Measurements from ENCODE around the gene ADAP1. TPM values are rescaled to one million over a fixed set of nuclear protein-coding genes. Genes with fewer than 3 reads are reported as not detected.

ADAP1 gene
- total and polyA plus RNA-seq, 2 of the 13 experiments (the other 11 are each of a cell fraction or from before 2014, with no cell fraction given), result 10.5 to 24.6 TPM

DNA sequence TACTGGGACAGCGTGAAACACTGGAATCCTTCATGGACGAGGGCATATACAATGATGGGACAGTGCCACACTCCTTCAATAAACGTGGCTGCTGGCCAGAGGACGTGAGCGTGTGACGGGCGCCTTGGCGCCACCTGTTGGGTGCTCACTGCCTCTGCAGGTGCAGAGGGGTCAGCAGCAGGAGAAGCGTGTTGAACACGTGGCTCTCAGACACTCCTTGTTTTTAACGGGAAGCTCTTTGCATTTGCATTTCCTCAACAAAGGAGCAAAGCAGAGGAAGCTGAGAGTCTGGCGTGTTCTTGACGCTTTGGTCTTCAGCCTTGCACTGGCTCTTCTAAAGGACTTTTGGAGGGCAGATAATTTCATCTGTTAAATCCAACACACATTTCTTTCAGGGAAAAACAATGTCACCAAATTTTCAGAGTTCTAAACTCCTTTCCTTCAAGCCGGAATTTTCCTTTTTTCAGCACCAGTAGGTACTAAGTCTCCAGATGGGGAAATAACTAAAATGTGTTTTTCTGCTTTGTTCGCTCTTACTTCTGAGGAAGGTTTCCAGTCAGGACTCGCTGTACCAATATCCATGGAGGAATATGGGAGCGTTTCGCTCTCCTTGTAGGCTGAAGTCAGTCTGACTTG, 81.0 kb downstream of the ADAP1 start (continued):
- TF ChIP-seq ZFP41 (CRISPR knock-in tag; IDR thresholded peaks at IDR 0.05; ENCODE audit: borderline replicate concordance), result peak; percentile 54; the same call in 1 of the 2 replicates
- TF ChIP-seq ARID4A (CRISPR knock-in tag; IDR thresholded peaks at IDR 0.05; ENCODE audit: borderline replicate concordance), result peak; percentile 81; the same call in 1 of the 2 replicates
- no peak for TF ChIP-seq SUZ12 (IDR thresholded peaks at IDR 0.05; ENCODE audit: low read depth, low read length)
- peak; percentile 80 for TF ChIP-seq TEAD3 (CRISPR knock-in tag; optimal IDR thresholded peaks at IDR 0.05; ENCODE audit: borderline replicate concordance)
- TF ChIP-seq ZEB1 (IDR thresholded peaks at IDR 0.05; ENCODE audit: insufficient replicate concordance, low read depth), result no peak
- peak; percentile 90 for TF ChIP-seq MED1 (CRISPR knock-in tag; IDR thresholded peaks at IDR 0.05)
- peak; percentile 66 for TF ChIP-seq ZFP91 (CRISPR knock-in tag; IDR thresholded peaks at IDR 0.05; ENCODE audit: borderline replicate concordance)
- TF ChIP-seq PBX3 (CRISPR knock-in tag; IDR thresholded peaks at IDR 0.05; ENCODE audit: borderline replicate concordance), result peak; percentile 72; the same call in 1 of the 2 replicates
- peak; percentile 87 for TF ChIP-seq GATAD2A (CRISPR knock-in tag; IDR thresholded peaks at IDR 0.05)
- 0 out of 2 replicates have a peak, but pooled peaks have one; percentile 52 for TF ChIP-seq IRX3 (CRISPR knock-in tag; IDR thresholded peaks at IDR 0.05; ENCODE audit: borderline replicate concordance, low read depth)
- TF ChIP-seq RXRB (CRISPR knock-in tag; IDR thresholded peaks at IDR 0.05; ENCODE audit: borderline replicate concordance), result peak; percentile 87
- TF ChIP-seq ZSCAN21 (CRISPR knock-in tag; IDR thresholded peaks at IDR 0.05; ENCODE audit: borderline replicate concordance), result peak; percentile 91
- peak; percentile 77; the same call in 1 of the 2 replicates for TF ChIP-seq ZNF3 (CRISPR knock-in tag; IDR thresholded peaks at IDR 0.05)
- TF ChIP-seq, protein P1, sequence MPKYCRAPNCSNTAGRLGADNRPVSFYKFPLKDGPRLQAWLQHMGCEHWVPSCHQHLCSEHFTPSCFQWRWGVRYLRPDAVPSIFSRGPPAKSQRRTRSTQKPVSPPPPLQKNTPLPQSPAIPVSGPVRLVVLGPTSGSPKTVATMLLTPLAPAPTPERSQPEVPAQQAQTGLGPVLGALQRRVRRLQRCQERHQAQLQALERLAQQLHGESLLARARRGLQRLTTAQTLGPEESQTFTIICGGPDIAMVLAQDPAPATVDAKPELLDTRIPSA (CRISPR knock-in tag; IDR thresholded peaks at IDR 0.05; ENCODE audit: borderline replicate concordance), result no peak
- peak; percentile 98 for TF ChIP-seq MXD4 (CRISPR knock-in tag; IDR thresholded peaks at IDR 0.05)
- no peak for TF ChIP-seq ZNF512B (CRISPR knock-in tag; IDR thresholded peaks at IDR 0.05; ENCODE audit: borderline replicate concordance)
- TF ChIP-seq ZNF44 (CRISPR knock-in tag; IDR thresholded peaks at IDR 0.05), result peak; percentile 89; the same call in 1 of the 2 replicates
- TF ChIP-seq RFX5 (IDR thresholded peaks at IDR 0.05; ENCODE audit: low read depth, low read length), result no peak
- no peak for TF ChIP-seq RELA (CRISPR knock-in tag; IDR thresholded peaks at IDR 0.05)
